HG02885 (cell line): ENCODE results near the gene AGTR1.

Source experiments
- ATAC-seq: cut with Tn5 transposase; IDR thresholded peaks from one replicate; pipeline ENCODE4 v1.9.1; 2021; ENCODE audit warnings: mild to moderate bottlenecking; ENCODE audit not compliant: unreplicated experiment, poor library complexity

The AGTR1 gene

DNA sequence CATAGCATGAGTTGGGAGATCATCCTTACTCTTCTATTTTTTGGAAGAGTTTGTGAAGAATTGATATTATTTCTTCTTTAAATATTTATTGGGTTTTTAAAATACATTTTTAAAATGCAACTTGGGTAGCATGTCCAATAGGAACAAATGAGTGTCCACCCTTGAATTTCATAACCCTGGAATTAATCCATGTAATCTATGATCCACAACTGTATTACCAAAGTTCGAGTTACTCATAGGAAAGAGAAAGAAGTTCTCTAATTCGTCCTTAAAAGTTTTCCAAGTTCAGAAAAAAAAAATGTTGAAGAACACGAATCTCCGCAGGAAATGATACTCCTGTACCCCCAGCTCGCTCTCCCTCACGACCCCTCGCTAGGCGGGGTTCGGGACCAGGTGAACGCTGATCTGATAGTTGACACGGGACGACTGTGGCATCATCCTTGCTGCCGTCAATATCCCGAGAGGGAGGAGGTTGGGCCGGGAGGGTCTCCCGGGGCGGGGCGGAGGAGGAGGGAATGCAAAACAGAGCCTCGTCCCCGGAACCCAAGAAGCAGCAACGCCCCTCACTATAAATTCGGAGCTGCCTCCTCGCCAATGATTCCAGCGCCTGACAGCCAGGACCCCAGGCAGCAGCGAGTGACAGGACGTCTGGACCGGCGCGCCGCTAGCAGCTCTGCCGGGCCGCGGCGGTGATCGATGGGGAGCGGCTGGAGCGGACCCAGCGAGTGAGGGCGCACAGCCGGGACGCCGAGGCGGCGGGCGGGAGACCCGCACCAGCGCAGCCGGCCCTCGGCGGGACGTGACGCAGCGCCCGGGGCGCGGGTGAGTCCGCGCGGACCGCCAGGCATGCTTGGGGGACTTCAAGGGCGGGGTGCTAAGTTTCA, at the start of gene AGTR1:
Gene AGTR1, plus strand, starts transcription at position 598 of the 884 bp plus-strand sequence. CDS start 43,133 bp downstream, outside the sequence.
- ATAC-seq: no peak

DNA sequence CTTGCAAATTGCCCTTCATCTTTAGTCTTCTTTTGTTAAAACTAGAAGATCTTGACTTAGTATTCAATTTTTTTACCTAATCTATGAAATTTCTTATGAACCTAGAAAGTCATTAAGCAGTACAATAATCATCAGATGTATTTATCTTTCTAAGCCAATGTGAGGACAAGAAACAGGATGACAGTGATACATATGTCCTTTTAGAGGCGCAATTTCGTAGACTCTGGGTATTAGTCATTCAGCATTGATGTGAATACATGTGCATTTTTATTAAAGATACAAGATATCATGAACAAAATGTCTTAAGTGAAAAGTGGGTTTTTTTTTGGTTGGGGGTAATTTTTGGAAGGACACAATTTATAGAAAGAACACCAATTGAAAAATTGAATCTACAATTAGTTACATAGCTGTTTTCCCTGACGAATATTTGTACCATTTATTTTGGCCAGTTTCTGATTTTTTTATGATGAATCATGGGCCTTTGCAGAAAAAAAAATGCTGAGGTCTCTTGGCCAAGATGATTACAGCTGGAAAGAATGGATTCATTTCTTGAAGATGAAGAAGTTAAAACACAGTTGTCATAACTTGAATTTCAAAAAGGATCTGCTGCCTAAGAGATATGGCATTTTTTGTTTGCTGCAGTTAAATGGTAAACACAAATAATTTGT, 48.9 kb upstream of the AGTR1 start:
- ATAC-seq: no peak

DNA sequence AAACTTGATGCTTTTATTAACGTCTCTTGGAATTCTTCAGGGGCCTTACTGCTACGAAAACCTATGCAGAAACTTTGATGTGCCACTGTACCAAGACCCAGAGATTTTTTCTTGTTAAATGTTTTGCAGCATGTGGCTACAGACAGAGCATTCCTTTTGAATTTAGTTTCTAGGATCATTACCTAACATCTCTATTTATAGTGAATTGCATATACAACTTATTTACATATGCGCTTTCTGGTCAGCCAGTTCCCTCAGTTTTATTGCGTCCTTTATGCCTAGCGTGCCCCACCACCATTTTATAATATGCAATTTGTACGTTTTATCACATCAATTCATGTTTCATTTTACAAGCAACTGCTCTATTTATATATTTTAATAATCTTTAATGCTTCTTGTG, 46.2 kb upstream of the AGTR1 start:
- ATAC-seq: no peak

DNA sequence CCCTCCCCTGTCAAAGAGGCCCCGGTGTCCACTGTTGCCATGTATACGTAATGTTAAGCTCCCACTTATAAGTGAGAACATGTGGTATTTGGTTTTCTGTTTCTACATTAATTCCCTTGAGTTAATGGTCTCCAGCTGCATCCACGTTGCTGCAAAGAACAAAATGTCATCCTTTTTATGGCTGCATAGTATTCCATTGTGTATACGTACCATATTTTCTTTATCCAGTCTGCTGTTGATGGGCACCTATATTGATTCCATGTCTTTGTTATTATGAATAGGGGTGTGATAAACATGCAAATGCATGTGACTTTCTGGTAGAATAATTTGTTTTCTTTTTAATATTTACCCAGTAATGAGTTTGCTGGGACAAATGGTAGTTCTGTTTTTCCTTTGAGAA, 43.3 kb upstream of the AGTR1 start:
- ATAC-seq: no peak

DNA sequence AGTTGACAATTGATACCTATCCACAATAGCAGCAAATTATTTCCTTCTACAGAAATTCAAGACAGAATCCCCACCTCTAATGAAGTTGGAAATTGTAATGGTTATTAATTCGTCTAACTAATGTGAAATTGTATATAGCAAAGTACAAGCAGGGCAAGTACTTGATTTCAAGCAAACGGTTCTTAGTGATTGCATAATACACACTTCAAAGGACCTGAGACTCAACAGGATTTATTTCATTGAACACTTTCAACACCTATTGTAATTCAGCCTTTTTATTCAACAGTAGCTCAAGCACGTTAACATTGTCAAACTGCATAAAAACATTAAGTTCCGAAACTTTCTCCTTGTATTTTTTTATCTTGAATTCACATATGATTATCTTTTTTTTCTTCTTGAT, 40.2 kb upstream of the AGTR1 start:
- no peak for ATAC-seq

DNA sequence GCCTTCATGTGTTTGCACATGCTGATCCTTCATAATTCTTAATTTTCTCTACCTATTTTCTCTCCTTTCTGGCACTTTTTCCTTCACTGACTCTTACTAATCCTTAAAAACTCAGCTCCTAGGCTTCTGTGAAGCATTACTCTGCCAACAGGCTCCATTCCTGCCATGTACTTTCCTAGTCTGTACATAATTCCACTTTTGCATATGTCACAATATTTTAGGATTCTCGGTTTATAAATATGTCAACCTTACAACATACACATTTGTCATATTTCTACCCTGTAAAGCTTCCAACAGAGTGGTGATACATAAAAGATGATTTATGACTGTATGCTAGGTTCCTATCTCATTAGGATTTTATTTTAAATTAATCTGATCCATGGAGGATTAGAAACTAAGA, 38.2 kb upstream of the AGTR1 start:
- no peak for ATAC-seq

DNA sequence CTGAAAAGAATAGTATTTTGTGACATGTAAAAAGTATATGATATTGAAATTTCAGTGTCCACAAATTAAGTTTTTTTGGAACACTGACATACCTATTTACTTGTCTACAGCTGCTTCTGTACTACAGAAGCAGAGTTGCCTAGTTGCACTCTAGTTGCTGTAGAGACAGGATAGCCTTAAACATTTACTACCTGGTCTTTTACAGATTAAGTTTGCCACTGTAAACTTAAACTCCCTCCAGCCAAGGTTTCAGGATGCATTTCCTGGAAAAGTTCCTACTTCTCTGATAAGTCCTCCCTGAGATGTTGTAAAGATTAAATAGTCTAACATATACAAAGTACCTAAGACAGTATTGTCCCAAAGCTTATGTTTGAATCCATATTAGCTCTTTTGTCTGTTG, 17.4 kb upstream of the AGTR1 start:
- ATAC-seq: no peak

DNA sequence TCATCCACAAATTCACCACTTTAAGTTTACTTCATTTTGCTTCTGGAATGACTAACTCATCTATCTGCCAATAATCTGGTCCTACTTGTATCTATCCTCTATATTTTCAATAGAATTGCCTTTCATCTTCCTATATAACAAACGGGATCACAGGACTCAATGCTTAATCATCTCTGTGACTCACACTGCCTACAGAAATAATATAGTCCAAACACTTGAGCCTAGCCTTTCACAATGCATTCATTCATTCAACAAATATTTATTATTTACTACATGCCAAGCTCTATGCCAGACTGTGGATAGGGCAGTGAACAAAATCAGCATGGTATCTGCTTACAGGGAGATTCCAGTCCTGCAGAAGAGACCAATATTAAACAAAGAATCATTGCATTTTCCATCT, 16.6 kb upstream of the AGTR1 start:
- ATAC-seq: no peak

DNA sequence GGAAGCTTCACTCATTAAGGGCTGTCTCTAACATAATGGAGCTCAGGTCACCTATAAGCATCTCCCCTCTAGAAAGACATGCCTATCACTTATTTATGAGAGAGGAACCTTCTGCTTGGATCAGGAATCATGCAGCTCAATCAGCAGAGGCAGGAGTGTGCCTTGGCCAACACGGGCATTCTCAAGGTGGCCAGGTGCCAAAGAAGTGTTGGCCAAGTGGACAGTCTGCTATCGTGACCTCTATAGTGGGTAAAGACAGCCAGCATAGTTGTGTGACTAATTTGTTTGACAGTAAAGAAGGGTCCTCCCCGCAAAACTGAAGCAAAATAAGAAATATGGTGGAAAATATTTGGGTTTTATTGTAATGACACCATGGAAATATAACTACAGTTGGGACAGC, 14.7 kb upstream of the AGTR1 start:
- ATAC-seq: no peak

DNA sequence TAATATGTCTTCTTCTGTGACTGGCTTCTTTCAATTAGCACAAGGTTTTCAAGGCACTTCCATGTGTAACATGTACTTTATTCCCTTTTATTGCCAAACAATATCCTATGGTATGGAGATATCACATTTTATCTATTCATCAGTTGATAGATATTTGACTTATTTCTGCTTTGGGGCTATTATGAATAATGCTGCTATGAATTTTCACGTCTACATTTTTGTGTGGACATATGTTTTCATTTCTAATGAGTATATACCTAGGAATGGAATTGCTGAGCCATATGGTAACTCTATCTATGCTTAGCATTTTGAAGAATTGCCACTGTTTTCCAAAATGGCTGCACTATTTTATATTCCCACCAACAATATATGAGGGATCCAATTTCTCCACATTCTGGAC, 3.6 kb upstream of the AGTR1 start:
- no peak for ATAC-seq

DNA sequence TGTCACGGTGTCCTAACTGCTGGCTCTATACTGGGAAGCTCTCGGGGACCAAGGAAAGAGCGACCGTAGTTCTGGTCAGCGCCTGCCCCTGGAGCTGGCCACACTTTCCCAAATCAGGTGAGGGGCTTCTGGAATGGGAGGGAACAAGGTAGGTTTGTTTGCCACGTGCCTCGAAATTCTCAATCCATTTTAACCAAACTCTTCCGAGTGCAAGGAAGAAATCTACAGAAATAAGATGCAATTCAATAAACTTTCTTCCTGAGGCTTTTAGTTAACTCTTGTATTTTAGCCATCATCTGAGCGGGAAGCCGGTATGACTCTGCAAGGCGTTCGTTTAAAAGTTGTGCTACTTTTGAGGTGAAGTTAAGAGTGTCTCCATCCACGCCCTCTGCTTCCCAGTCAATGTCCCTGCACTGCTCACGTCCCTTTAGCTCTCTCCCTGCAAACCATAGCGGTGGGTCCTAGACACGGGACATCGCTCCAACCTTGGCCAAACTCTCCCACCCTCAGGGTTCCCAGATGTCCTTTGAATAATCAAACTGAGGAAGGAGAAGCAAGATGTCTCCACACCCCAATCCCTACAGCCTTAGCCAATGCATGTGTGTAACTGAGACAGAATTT, 597 bp downstream of the AGTR1 start:
- no peak for ATAC-seq

DNA sequence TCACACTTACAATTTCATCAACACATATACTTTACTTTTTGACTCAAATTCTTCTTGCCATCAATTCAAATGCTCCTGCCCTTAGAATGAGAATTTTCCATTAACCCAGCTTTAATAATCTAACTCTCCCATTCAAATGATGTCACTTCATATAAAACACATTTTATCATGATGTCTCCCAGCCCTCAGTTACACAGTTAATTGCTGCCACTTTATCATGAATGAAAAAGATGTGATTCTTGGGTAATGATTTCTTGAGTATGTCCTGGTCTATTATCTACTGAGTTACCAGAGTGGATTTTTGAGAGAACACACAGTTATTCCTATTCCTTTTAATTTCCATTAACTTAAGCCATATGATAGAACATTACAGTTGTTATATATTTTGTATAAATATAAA, 7.6 kb downstream of the AGTR1 start:
- ATAC-seq: no peak

DNA sequence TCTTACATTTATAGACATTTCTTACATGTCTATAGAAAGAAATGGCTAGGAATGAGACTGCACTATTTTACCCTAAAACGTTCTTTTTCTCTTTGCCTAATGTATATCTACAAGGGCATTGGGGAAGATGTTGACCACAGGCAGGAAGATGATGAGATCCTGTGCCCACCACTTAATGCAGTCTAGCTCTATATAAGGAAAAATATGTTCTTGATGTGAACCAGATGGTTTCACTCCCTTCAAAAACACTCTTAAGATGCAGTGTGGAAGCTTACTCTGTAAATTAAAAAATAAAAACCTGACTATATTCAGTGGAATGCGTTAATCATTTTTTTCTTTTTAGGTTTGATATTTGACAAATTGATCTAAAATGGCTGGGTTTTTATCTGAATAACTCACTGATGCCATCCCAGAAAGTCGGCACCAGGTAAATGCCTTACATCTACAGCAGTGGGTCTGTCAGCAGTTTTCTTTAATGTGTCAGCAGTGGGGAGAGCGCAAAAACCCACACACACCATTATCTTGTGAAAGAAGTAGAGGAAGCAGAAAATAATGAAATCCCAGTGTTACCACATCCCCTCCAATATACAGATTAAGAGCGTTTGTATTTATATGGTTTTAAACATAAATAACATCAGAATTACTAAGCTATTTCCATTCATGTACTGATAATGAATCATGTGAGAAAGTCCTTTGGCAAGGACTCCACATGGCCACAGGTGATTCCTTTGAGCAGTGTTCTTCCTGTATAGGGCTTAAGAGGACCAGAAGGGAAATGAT, 10.1 kb downstream of the AGTR1 start:
- ATAC-seq: no peak

DNA sequence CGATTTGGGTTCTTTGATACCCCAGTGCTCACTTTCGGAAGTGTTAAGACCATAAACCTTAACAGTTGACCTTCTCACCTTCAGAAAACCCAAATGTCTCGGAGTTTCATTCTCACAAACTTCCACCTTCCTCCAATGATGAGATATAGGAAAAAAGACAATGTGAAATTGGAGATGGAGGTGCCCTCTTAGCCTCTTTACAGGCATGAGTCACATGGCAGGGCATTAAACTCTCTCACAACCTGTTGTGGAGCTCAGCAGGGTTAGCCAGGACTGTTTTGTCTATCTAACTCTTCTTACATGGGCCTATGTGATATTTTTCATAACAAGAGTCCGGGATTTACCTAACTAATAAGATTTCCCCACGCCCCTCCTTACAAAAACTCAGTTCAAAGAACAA, 10.7 kb downstream of the AGTR1 start:
- no peak for ATAC-seq

DNA sequence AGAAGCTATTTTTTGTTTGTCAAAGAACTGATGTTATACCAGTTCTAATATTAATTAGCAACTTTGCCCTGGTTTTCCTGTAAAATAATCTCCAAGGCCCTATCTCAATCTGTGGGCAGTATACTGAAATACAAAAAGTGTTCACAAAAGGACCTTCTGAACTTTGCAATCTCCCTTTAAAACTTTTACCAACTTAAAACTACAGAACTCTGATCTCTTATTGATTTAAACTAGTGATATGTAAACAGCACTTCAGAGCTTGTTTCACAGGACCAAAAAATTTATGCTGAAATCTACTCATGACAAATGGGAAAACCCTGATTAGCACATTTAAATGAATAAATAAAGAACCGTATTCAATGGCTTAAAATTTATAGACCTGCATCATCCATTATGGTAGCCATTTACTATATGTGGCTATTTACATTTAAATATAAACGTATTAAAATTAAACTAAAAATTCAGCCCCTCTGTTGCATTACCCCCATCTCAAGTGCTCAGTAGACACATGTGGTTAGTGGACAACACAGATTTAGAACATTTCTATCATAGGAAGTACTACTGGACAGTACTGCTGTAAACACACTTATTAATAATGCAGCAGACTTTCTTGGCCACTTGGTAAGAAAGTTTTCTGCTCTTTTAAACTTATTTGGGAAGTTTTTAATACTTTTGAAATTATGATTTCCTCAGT, 12.0 kb downstream of the AGTR1 start:
- ATAC-seq: no peak

DNA sequence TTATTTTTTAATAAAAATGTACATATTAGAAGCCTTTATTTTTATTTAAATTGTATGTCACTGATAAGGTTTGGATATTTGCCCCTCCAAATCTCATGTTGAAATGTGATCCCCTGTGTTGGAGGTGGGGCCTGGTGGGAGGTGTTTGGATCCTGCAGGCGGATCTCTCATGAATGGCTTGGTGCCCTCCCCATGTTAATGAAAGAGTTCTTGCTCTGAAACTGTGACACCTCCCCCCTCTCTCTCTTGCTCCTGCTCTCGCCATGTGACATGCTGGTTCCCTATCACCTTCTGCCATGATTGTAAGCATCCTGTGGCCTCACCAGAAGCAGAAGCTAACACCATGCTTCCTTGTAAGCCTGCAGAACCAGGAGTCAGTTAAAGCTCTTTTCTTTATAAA, 13.0 kb downstream of the AGTR1 start:
- no peak for ATAC-seq

DNA sequence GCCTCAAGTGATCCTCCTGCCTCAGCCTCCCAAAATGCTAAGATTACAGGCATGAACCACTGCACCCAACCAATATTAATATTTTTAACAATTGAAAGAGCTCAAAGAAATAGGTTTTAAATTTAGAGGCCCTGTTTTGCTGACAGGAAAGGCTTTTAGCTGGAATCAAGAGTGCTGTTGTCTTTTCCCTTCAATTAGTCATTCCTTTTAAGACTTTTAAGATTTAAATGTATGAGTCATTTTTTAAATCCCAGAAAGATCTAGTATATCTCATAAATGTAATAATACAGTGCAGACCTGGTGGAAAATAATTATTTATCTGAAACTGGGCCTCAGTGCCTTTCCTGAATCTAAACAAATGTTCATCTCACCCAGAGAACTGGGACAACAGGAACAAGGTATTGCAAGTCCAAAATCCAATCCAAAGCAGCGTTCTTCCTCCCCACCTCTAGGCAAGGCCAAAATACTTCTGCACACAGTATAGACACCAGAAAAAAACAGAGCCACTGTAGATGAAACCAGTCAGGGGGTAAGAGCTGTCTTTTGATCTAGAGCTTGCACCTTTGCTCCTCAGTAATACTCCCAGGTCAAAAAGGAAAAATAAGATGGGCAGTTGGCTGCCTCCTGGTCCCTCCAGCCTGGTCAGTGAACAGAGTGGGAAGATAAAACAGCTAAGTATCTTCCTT, 14.4 kb downstream of the AGTR1 start:
- no peak for ATAC-seq

DNA sequence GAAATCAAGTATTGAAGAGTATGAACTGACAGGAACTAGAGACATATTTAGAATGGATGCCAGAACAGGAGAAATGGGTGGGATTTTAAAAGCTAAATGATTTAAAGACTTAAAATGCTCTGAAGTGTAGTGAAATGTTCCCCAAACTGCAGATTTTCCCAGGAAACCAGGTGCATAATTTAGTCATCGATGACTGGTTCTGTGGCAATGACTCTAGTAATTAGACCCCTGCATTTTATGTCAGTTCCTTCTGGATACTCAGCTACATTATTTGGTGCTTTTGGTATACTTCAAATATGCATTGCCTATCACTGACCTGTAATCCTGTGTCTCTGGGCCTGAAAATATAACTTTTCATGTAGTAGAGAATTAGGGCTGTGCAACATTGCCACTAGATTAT, 16.8 kb downstream of the AGTR1 start:
- ATAC-seq: no peak

DNA sequence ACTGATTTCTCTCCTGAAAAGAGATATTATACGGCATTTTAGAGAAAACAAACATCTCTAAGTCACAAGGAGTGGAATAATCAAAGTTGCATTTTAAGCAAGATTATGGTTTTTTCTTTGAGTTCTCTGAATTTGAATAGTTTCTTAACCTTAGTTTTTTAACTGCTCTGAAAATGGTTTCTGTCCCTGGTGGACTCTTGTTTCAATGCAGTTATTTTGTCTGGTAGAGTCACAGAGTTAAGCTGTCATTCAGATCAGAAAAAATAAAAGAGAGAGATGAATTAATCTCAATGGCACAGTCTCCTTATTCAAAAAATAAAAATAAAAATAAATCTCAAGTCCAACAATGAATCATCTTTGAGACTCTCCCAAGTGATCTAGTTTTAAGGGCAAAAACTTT, 19.0 kb downstream of the AGTR1 start:
- ATAC-seq: no peak
